DMS 273 treated with DMSO at 0.1 percent for 48 hours (cell line): ENCODE data around the gene CDH2.
"Not testable (repeated sequence)": the region's sequence is repeated elsewhere in the genome, so short reads cannot be mapped to it uniquely, and the experiment has no call there.

Experiments
- DNase-seq: peaks from one replicate; lab custom pipeline; 2025; lab: John Stamatoyannopoulos, UW

Gene CDH2

DNA sequence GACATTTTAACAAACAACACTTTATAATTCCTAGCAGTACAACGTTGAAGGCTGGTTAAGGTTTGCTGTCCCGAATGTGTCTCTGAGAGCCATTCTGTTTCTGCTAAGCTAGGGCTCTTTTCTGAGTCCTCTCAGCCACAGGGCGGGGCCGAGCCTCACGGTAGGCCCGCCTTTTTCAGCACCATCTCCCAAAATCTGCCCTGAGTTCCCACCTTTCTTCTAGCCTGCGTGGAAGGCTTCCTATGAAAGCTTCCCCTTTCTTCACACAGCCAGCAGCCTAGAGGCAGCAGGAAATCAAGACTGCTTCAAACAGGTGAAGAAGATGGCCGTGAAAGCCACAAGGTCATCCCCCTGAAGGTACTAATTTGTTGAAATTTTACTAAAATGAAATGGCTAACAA is 255.5 kb downstream of the CDH2 start:
- no peak for DNase-seq

DNA sequence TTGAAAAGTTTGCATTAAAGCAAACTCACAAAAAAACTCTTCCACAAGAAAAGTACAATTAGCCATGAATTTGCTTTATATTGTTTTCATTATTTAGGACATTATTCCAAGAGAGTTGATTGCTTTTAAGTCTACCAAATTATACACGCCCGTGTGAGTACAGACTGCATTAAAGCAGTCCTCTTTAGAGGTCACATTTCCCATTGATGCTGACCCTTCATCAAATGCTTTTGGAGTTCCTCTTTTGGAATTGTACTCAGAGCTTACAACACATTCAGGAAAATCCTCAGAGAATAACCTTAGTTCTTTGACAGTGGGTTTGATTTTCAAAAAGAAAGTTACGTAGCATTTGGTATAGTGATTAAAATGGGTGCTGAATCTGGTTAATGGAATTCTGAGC is 256.1 kb downstream of the CDH2 start:
- no peak for DNase-seq

DNA sequence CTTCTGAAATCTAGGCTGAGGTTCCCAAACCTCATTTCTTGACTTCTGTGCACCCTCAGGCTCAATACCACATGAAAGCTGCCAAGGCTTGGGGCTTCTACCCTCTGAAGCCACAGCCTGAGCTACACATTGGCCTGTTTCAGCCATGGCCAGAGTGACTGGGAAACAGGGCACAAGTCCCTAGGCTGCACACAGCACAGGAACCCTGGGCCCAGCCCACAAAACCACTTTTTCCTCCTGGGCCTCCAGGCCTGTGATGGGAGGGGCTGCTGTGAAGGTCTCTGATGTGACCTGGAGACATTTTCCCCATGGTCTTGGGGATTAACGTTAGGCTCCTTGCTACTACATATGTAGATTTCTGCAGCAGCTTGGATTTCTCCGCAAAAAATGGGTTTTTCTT is 270.7 kb downstream of the CDH2 start:
- DNase-seq: not testable (repeated sequence)

DNA sequence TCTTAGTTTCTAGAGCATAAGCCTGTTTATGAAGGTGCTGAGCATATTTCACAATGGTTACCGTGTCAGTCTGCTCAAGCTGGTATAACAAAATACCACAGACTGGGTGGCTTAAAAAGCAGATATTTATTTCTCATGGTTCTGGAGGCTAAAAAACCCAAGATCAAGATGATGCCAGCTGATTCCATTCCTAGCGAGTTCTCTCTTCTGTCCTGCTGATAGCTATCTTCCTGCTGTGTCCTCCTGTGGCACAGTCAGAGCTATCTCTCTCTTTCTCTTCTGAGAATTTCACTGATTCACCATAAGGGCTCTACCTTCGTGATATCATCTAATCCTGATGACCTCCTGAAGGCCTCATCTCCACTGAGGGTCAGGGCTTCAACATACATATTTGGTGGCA is 273.0 kb downstream of the CDH2 start:
- DNase-seq: no peak

DNA sequence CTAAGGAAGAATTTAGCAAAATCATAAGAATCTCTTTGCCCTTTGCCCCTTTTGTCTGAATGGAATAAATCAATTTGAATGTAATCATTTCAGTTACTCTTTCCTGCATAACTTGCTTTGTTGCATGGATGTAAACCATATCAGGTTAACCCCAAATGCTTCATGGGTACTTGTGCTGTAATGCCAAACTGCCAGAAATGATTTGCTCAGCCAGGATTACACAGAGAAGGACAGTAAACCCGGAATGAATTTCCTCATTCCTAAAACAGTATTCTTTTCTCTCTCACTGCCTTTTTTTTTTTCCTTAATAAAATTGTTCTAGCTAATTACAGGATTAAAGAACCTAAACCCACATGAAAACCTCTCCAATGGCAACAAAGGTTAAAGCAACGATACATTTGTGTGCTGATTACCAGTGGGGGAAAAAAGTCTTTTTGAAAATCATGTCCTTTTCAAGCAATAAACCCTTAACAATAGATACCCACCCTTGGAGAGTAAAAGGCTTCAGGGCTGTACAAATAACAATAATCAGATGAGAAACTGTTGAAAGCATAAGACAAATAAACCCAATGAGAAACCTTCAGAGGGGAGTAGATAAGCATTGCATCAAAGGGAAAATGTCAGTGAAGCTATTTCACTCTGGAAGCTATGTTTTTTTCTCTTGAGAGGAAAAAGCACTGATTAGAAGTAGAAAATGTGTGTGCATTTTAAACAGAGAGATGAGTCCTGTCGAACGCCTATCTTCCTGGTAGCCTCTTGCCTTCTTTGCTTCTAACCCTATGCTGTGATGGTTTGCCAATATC is 275.3 kb downstream of the CDH2 start:
- no peak for DNase-seq
